ENCODE results near the gene C16orf92.

C16orf92 gene

GRCh38 chr16:30022887-30023286 is at the start of gene C16orf92:
C16orf92 (plus strand) TSS chr16:30023198; CDS start chr16:30023341, 143 bp downstream.
- H3K36me3 ChIP-seq (ENCODE audit: control insufficient read depth, insufficient read depth, low read length) = no peaks in the 10 kb centered on the region; the same call in 1 of the 2 replicates
- H3K27ac ChIP-seq (ENCODE audit: low read length) = no peak within 1 kb of the TSS
- no peaks in the 10 kb centered on the region for H3K4me1 ChIP-seq (ENCODE audit: control insufficient read depth, insufficient read depth, low read length)
- DNase-seq (ENCODE audit: low read depth, low spot score) = no peak
- WGBS (ENCODE audit: insufficient coverage, insufficient read length) = no CpG with 5 or more reads among the region's 6 CpGs
- H3K4me3 ChIP-seq (ENCODE audit: low read length) = no peak within 1 kb of the TSS
- no peaks in the 10 kb centered on the region for H3K9me3 ChIP-seq (ENCODE audit: control insufficient read depth, insufficient read depth, low read length)
- no peaks in the 10 kb centered on the region for H3K27me3 ChIP-seq (ENCODE audit: control insufficient read depth, insufficient read depth, low read length)

- Histone ChIP-seq H3K4me3 (ENCODE audit: low read length) (peak within 1 kb of the TSS; percentile 78), H3K27ac (ENCODE audit: low read length) (no peak within 1 kb of the TSS), H3K27me3 (ENCODE audit: control insufficient read depth, insufficient read depth, low read length) (no peaks in the 10 kb centered on the region; the same call in 1 of the 2 replicates), H3K36me3 (ENCODE audit: control insufficient read depth, insufficient read depth, low read length) (peaks cover 8% of the 10 kb centered on the region; the same call in 1 of the 2 replicates), H3K9me3 (ENCODE audit: control insufficient read depth, insufficient read depth, low read length) (no peaks in the 10 kb centered on the region), H3K4me1 (ENCODE audit: control insufficient read depth, insufficient read depth, low read length) (0 out of 2 replicates have a peak, but pooled peaks cover 4% of the 10 kb centered on the region)
- peak; percentile 99 for DNase-seq (ENCODE audit: low read depth, low spot score)
- WGBS (ENCODE audit: insufficient coverage, insufficient read length) = no CpG with 5 or more reads among the region's 75 CpGs
Measured at GRCh38 chr16:29973384-29974246, 49.4 kb upstream of the C16orf92 start, which contains the start of gene TAOK2. TAOK2 (plus strand) TSS chr16:29973868; CDS start chr16:29977773, 3,905 bp downstream.

- H3K36me3 ChIP-seq (ENCODE audit: control insufficient read depth, insufficient read depth, low read length) = peaks cover 14% of the 10 kb centered on the region; the same call in 1 of the 2 replicates
- H3K27ac ChIP-seq (ENCODE audit: low read length) = no peak overlapping the region
- H3K4me3 ChIP-seq (ENCODE audit: low read length) = peak overlapping the region; percentile 78; the same call in 1 of the 2 replicates
- no peaks in the 10 kb centered on the region; the same call in 1 of the 2 replicates for H3K27me3 ChIP-seq (ENCODE audit: control insufficient read depth, insufficient read depth, low read length)
- H3K9me3 ChIP-seq (ENCODE audit: control insufficient read depth, insufficient read depth, low read length) = no peaks in the 10 kb centered on the region
- no peak for DNase-seq (ENCODE audit: low read depth, low spot score)
- no CpG with 5 or more reads among the region's 31 CpGs for WGBS (ENCODE audit: insufficient coverage, insufficient read length)
- 0 out of 2 replicates have a peak, but pooled peaks cover 4% of the 10 kb centered on the region for H3K4me1 ChIP-seq (ENCODE audit: control insufficient read depth, insufficient read depth, low read length)
Measured at GRCh38 chr16:29974291-29975133, 48.5 kb upstream of the C16orf92 start.

GRCh38 chr16:29975134-29975538 is 47.9 kb upstream of the C16orf92 start:
- Histone ChIP-seq H3K27ac (ENCODE audit: low read length) (no peak overlapping the region), H3K4me3 (ENCODE audit: low read length) (no peak overlapping the region; the same call in 1 of the 2 replicates), H3K36me3 (ENCODE audit: control insufficient read depth, insufficient read depth, low read length) (peaks cover 14% of the 10 kb centered on the region; the same call in 1 of the 2 replicates), H3K4me1 (ENCODE audit: control insufficient read depth, insufficient read depth, low read length) (0 out of 2 replicates have a peak, but pooled peaks cover 4% of the 10 kb centered on the region), H3K27me3 (ENCODE audit: control insufficient read depth, insufficient read depth, low read length) (no peaks in the 10 kb centered on the region; the same call in 1 of the 2 replicates), H3K9me3 (ENCODE audit: control insufficient read depth, insufficient read depth, low read length) (no peaks in the 10 kb centered on the region)
- no CpG with 5 or more reads among the region's 5 CpGs for WGBS (ENCODE audit: insufficient coverage, insufficient read length)
- no peak for DNase-seq (ENCODE audit: low read depth, low spot score)

GRCh38 chr16:29975811-29976511 is 47.0 kb upstream of the C16orf92 start:
- no peaks in the 10 kb centered on the region; the same call in 1 of the 2 replicates for H3K27me3 ChIP-seq (ENCODE audit: control insufficient read depth, insufficient read depth, low read length)
- H3K4me3 ChIP-seq (ENCODE audit: low read length) = no peak overlapping the region
- H3K27ac ChIP-seq (ENCODE audit: low read length) = no peak overlapping the region
- 0 out of 2 replicates have a peak, but pooled peaks cover 4% of the 10 kb centered on the region for H3K4me1 ChIP-seq (ENCODE audit: control insufficient read depth, insufficient read depth, low read length)
- no CpG with 5 or more reads among the region's 6 CpGs for whole genome bisulfite sequencing (ENCODE audit: insufficient coverage, insufficient read length)
- H3K36me3 ChIP-seq (ENCODE audit: control insufficient read depth, insufficient read depth, low read length) = peaks cover 14% of the 10 kb centered on the region; the same call in 1 of the 2 replicates
- DNase-seq (ENCODE audit: low read depth, low spot score) = no peak
- no peaks in the 10 kb centered on the region for H3K9me3 ChIP-seq (ENCODE audit: control insufficient read depth, insufficient read depth, low read length)

GRCh38 chr16:29977063-29977825 is 45.8 kb upstream of the C16orf92 start:
- Histone ChIP-seq H3K4me3 (ENCODE audit: low read length) (no peak overlapping the region), H3K4me1 (ENCODE audit: control insufficient read depth, insufficient read depth, low read length) (0 out of 2 replicates have a peak, but pooled peaks cover 4% of the 10 kb centered on the region), H3K27ac (ENCODE audit: low read length) (no peak overlapping the region), H3K27me3 (ENCODE audit: control insufficient read depth, insufficient read depth, low read length) (no peaks in the 10 kb centered on the region; the same call in 1 of the 2 replicates), H3K9me3 (ENCODE audit: control insufficient read depth, insufficient read depth, low read length) (no peaks in the 10 kb centered on the region), H3K36me3 (ENCODE audit: control insufficient read depth, insufficient read depth, low read length) (peaks cover 20% of the 10 kb centered on the region; the same call in 1 of the 2 replicates)
- DNase-seq (ENCODE audit: low read depth, low spot score) = no peak
- WGBS (ENCODE audit: insufficient coverage, insufficient read length) = no CpG with 5 or more reads among the region's 9 CpGs

GRCh38 chr16:29978081-29978480 is 44.9 kb upstream of the C16orf92 start:
- WGBS (ENCODE audit: insufficient coverage, insufficient read length) = no CpG with 5 or more reads among the region's 9 CpGs
- DNase-seq (ENCODE audit: low read depth, low spot score) = no peak
- Histone ChIP-seq H3K36me3 (ENCODE audit: control insufficient read depth, insufficient read depth, low read length) (peaks cover 25% of the 10 kb centered on the region; the same call in 1 of the 2 replicates), H3K27ac (ENCODE audit: low read length) (no peak overlapping the region), H3K4me1 (ENCODE audit: control insufficient read depth, insufficient read depth, low read length) (0 out of 2 replicates have a peak, but pooled peaks cover 4% of the 10 kb centered on the region), H3K27me3 (ENCODE audit: control insufficient read depth, insufficient read depth, low read length) (no peaks in the 10 kb centered on the region), H3K9me3 (ENCODE audit: control insufficient read depth, insufficient read depth, low read length) (no peaks in the 10 kb centered on the region), H3K4me3 (ENCODE audit: low read length) (no peak overlapping the region)

GRCh38 chr16:29978564-29979270 is 44.3 kb upstream of the C16orf92 start:
- no CpG with 5 or more reads among the region's 9 CpGs for WGBS (ENCODE audit: insufficient coverage, insufficient read length)
- Histone ChIP-seq H3K9me3 (ENCODE audit: control insufficient read depth, insufficient read depth, low read length) (no peaks in the 10 kb centered on the region), H3K36me3 (ENCODE audit: control insufficient read depth, insufficient read depth, low read length) (peaks cover 29% of the 10 kb centered on the region), H3K4me1 (ENCODE audit: control insufficient read depth, insufficient read depth, low read length) (0 out of 2 replicates have a peak, but pooled peaks cover 4% of the 10 kb centered on the region), H3K4me3 (ENCODE audit: low read length) (no peak overlapping the region), H3K27ac (ENCODE audit: low read length) (no peak overlapping the region), H3K27me3 (ENCODE audit: control insufficient read depth, insufficient read depth, low read length) (no peaks in the 10 kb centered on the region)
- DNase-seq (ENCODE audit: low read depth, low spot score) = no peak

Measured in iPS DF 6.9 (cell line).